ENCODE measurements around the gene CLUH.

DNA sequence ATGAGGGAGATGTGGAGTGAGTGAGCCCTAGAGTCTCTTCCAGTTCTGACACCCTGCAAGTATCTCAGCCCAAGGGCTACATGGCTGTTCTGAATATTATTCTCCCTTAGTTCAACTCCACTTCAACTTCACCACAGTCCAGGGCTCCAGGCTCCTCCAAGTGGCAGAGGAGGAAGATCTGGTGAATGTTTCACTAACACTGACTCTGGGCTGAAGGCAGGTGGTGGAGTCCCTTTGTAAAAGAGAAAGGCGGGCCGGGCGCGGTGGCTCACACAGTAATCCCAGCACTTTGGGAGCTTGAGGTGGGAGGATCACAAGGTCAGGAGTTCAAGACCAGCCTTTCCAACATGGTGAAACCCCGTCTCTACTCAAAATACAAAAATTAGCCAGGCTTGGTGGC, 24.3 kb upstream of the CLUH start:
- TF ChIP-seq POLR2A (IDR thresholded peaks at IDR 0.05) (no peak), EP300 (IDR thresholded peaks at IDR 0.05) (no peak)
- TF ChIP-seq, protein P1, sequence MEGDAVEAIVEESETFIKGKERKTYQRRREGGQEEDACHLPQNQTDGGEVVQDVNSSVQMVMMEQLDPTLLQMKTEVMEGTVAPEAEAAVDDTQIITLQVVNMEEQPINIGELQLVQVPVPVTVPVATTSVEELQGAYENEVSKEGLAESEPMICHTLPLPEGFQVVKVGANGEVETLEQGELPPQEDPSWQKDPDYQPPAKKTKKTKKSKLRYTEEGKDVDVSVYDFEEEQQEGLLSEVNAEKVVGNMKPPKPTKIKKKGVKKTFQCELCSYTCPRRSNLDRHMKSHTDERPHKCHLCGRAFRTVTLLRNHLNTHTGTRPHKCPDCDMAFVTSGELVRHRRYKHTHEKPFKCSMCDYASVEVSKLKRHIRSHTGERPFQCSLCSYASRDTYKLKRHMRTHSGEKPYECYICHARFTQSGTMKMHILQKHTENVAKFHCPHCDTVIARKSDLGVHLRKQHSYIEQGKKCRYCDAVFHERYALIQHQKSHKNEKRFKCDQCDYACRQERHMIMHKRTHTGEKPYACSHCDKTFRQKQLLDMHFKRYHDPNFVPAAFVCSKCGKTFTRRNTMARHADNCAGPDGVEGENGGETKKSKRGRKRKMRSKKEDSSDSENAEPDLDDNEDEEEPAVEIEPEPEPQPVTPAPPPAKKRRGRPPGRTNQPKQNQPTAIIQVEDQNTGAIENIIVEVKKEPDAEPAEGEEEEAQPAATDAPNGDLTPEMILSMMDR (IDR thresholded peaks at IDR 0.05) = no peak

Measured in ovary (tissue), 3 donors.